ENCODE measurements around the gene GLYATL1B.
A peak's percentile ranks its signal among the peaks of the same experiment; 100 is the strongest.
"Not testable (repeated sequence)": the region's sequence is repeated elsewhere in the genome, so short reads cannot be mapped to it uniquely, and the experiment has no call there.

The GLYATL1B gene

GRCh38 chr11:59095972-59096575 is 10.0 kb downstream of the GLYATL1B start:
- H4K91ac ChIP-seq (ENCODE audit: low read depth, low read length, poor library complexity); H4K8ac ChIP-seq (ENCODE audit: low read depth, low read length); H3K4me1 ChIP-seq (ENCODE audit: control insufficient read depth in 2 of 2, insufficient read depth in 1 of 2, low read depth in 1 of 2, low read length in 2 of 2); H2BK120ac ChIP-seq (ENCODE audit: low read depth, low read length); H3K14ac ChIP-seq (ENCODE audit: low read length); H2AFZ ChIP-seq (ENCODE audit: low read length); H3K36me3 ChIP-seq (replicated peaks in 1 of 2; ENCODE audit: control insufficient read depth in 2 of 2, insufficient read depth in 2 of 2, low read length in 2 of 2); H3K9ac ChIP-seq (ENCODE audit: low read depth, low read length, poor library complexity); H3K4me3 ChIP-seq (ENCODE audit: low read length in 2 of 2); H3K18ac ChIP-seq (ENCODE audit: low read length); H3K4me2 ChIP-seq (ENCODE audit: insufficient read depth, low read length, poor library complexity, severe bottlenecking); H2BK12ac ChIP-seq (ENCODE audit: low read length); H3K9me3 ChIP-seq (replicated peaks in 1 of 2; ENCODE audit: control insufficient read depth in 2 of 2, insufficient read depth in 1 of 2, low read depth in 1 of 2, low read length in 2 of 2); DNase-seq (ENCODE audit: low spot score); H2BK5ac ChIP-seq (ENCODE audit: low read length); H2AK5ac ChIP-seq (ENCODE audit: low read depth, low read length); H2BK15ac ChIP-seq (ENCODE audit: low read length); H3K27me3 ChIP-seq (ENCODE audit: control insufficient read depth in 3 of 3, insufficient read depth in 3 of 3, low read depth in 1 of 3, low read length in 3 of 3); H3K27ac ChIP-seq (replicated peaks; ENCODE audit: low read length); H3K4ac ChIP-seq (ENCODE audit: low read length); H3K79me1 ChIP-seq (ENCODE audit: low read depth, low read length); H3K23ac ChIP-seq (ENCODE audit: low read depth, low read length, poor library complexity): not testable (repeated sequence)
- WGBS, 2 donors (ENCODE audit: extremely low coverage in 2 of 2, insufficient read length in 2 of 2, insufficient replicate concordance in 1 of 2), result no CpG with 5 or more reads among the region's 5 CpGs

- Histone ChIP-seq H2BK5ac (ENCODE audit: low read length) (no peak overlapping the region), H3K4ac (ENCODE audit: low read length) (no peak overlapping the region), H4K91ac (ENCODE audit: low read depth, low read length, poor library complexity) (no peak overlapping the region), H3K27me3 (ENCODE audit: control insufficient read depth in 3 of 3, insufficient read depth in 3 of 3, low read depth in 1 of 3, low read length in 3 of 3) (peaks cover 0 to 10% (median 0%) of the 10 kb centered on the region in 3 experiments), H2BK120ac (ENCODE audit: low read depth, low read length) (no peak overlapping the region), H4K8ac (ENCODE audit: low read depth, low read length) (no peak overlapping the region), H3K36me3 (replicated peaks in 1 of 2; ENCODE audit: control insufficient read depth in 2 of 2, insufficient read depth in 2 of 2, low read length in 2 of 2) (no peaks in the 10 kb centered on the region), H3K4me2 (ENCODE audit: insufficient read depth, low read length, poor library complexity, severe bottlenecking) (no peak overlapping the region), H3K14ac (ENCODE audit: low read length) (no peak overlapping the region), H3K23ac (ENCODE audit: low read depth, low read length, poor library complexity) (no peak overlapping the region), H3K4me3 (ENCODE audit: low read length in 2 of 2) (no peak overlapping the region), H3K9ac (ENCODE audit: low read depth, low read length, poor library complexity) (no peak overlapping the region), H2AFZ (ENCODE audit: low read length) (no peak overlapping the region), H3K9me3 (replicated peaks in 1 of 2; ENCODE audit: control insufficient read depth in 2 of 2, insufficient read depth in 1 of 2, low read depth in 1 of 2, low read length in 2 of 2) (no peaks in the 10 kb centered on the region), H2AK5ac (ENCODE audit: low read depth, low read length) (no peak overlapping the region), H3K4me1 (ENCODE audit: control insufficient read depth in 2 of 2, insufficient read depth in 1 of 2, low read depth in 1 of 2, low read length in 2 of 2) (no peaks in the 10 kb centered on the region), H2BK12ac (ENCODE audit: low read length) (no peak overlapping the region), H3K27ac (replicated peaks; ENCODE audit: low read length) (no peak overlapping the region), H3K79me1 (ENCODE audit: low read depth, low read length) (no peaks in the 10 kb centered on the region), H3K18ac (ENCODE audit: low read length) (no peak overlapping the region), H2BK15ac (ENCODE audit: low read length) (no peak overlapping the region)
- WGBS, 2 donors (ENCODE audit: extremely low coverage in 2 of 2, insufficient read length in 2 of 2, insufficient replicate concordance in 1 of 2), result no CpG with 5 or more reads among the region's 5 CpGs
- peak; percentile 35 for DNase-seq (ENCODE audit: low spot score)
Observed at GRCh38 chr11:59097113-59097708, 11.1 kb downstream of the GLYATL1B start.

GRCh38 chr11:59097938-59098337 is 11.8 kb downstream of the GLYATL1B start:
- H2AK5ac ChIP-seq (ENCODE audit: low read depth, low read length); H3K27ac ChIP-seq (replicated peaks; ENCODE audit: low read length); H4K8ac ChIP-seq (ENCODE audit: low read depth, low read length); H2BK5ac ChIP-seq (ENCODE audit: low read length); H3K9me3 ChIP-seq (replicated peaks in 1 of 2; ENCODE audit: control insufficient read depth in 2 of 2, insufficient read depth in 1 of 2, low read depth in 1 of 2, low read length in 2 of 2); H3K4me3 ChIP-seq (ENCODE audit: low read length in 2 of 2); H2BK12ac ChIP-seq (ENCODE audit: low read length); H3K23ac ChIP-seq (ENCODE audit: low read depth, low read length, poor library complexity); H3K14ac ChIP-seq (ENCODE audit: low read length); H2BK15ac ChIP-seq (ENCODE audit: low read length); H2AFZ ChIP-seq (ENCODE audit: low read length); H3K18ac ChIP-seq (ENCODE audit: low read length); DNase-seq (ENCODE audit: low spot score); H2BK120ac ChIP-seq (ENCODE audit: low read depth, low read length); H4K91ac ChIP-seq (ENCODE audit: low read depth, low read length, poor library complexity); H3K79me1 ChIP-seq (ENCODE audit: low read depth, low read length); H3K4me2 ChIP-seq (ENCODE audit: insufficient read depth, low read length, poor library complexity, severe bottlenecking); H3K36me3 ChIP-seq (replicated peaks in 1 of 2; ENCODE audit: control insufficient read depth in 2 of 2, insufficient read depth in 2 of 2, low read length in 2 of 2); H3K9ac ChIP-seq (ENCODE audit: low read depth, low read length, poor library complexity); H3K4ac ChIP-seq (ENCODE audit: low read length); H3K4me1 ChIP-seq (ENCODE audit: control insufficient read depth in 2 of 2, insufficient read depth in 1 of 2, low read depth in 1 of 2, low read length in 2 of 2): not testable (repeated sequence)
- H3K27me3 ChIP-seq (ENCODE audit: control insufficient read depth in 3 of 3, insufficient read depth in 3 of 3, low read depth in 1 of 3, low read length in 3 of 3), result peaks cover 0 to 14% (median 1%) of the 10 kb centered on the region in 3 experiments
- no CpG with 5 or more reads among the region's 8 CpGs for WGBS, 2 donors (ENCODE audit: extremely low coverage in 2 of 2, insufficient read length in 2 of 2, insufficient replicate concordance in 1 of 2)

- Histone ChIP-seq H4K91ac (ENCODE audit: low read depth, low read length, poor library complexity) (no peak overlapping the region), H2BK5ac (ENCODE audit: low read length) (no peak overlapping the region), H3K36me3 (replicated peaks in 1 of 2; ENCODE audit: control insufficient read depth in 2 of 2, insufficient read depth in 2 of 2, low read length in 2 of 2) (no peaks in the 10 kb centered on the region), H3K14ac (ENCODE audit: low read length) (no peak overlapping the region), H3K79me1 (ENCODE audit: low read depth, low read length) (no peaks in the 10 kb centered on the region), H3K4ac (ENCODE audit: low read length) (no peak overlapping the region), H3K27ac (replicated peaks; ENCODE audit: low read length) (no peak overlapping the region), H3K4me3 (ENCODE audit: low read length in 2 of 2) (peak overlapping the region in 1 of 2 donors; percentile 64), H3K4me2 (ENCODE audit: insufficient read depth, low read length, poor library complexity, severe bottlenecking) (peak overlapping the region; percentile 54), H3K27me3 (ENCODE audit: control insufficient read depth in 3 of 3, insufficient read depth in 3 of 3, low read depth in 1 of 3, low read length in 3 of 3) (peaks cover 0 to 17% (median 2%) of the 10 kb centered on the region in 3 experiments), H2BK12ac (ENCODE audit: low read length) (no peak overlapping the region), H2BK120ac (ENCODE audit: low read depth, low read length) (no peak overlapping the region), H3K4me1 (ENCODE audit: control insufficient read depth in 2 of 2, insufficient read depth in 1 of 2, low read depth in 1 of 2, low read length in 2 of 2) (peaks cover 0 to 2% of the 10 kb centered on the region in 2 donors), H3K9me3 (replicated peaks in 1 of 2; ENCODE audit: control insufficient read depth in 2 of 2, insufficient read depth in 1 of 2, low read depth in 1 of 2, low read length in 2 of 2) (no peaks in the 10 kb centered on the region), H3K9ac (ENCODE audit: low read depth, low read length, poor library complexity) (no peak overlapping the region), H2BK15ac (ENCODE audit: low read length) (no peak overlapping the region), H2AFZ (ENCODE audit: low read length) (peak overlapping the region; percentile 29), H3K18ac (ENCODE audit: low read length) (peak overlapping the region; percentile 71), H3K23ac (ENCODE audit: low read depth, low read length, poor library complexity) (no peak overlapping the region), H2AK5ac (ENCODE audit: low read depth, low read length) (no peak overlapping the region), H4K8ac (ENCODE audit: low read depth, low read length) (no peak overlapping the region)
- peak; percentile 52 for DNase-seq (ENCODE audit: low spot score)
- no CpG with 5 or more reads among the region's 23 CpGs for WGBS, 2 donors (ENCODE audit: extremely low coverage in 2 of 2, insufficient read length in 2 of 2, insufficient replicate concordance in 1 of 2)
Observed at GRCh38 chr11:59102259-59102765, 16.2 kb downstream of the GLYATL1B start.

Measured in neuronal stem cell (in vitro differentiated cells).